ENCODE measurements around the gene NKRF.

- TF ChIP-seq CTCF (IDR thresholded peaks at IDR 0.05) = no peak
- TF ChIP-seq POLR2A (IDR thresholded peaks at IDR 0.05) = no peak
These were observed 33.0 kb downstream of the NKRF start for GRCh38 chrX:119573222-119573621.

All from right lobe of liver (tissue), 4 donors.